C4-2B (cell line): ENCODE data around the gene RAPGEF4.

Experiments
- CTCF ChIP-seq: fragments of 450-650 bp; conservative IDR thresholded peaks from 2 replicates; pipeline ENCODE4 v1.5.1; 2017; ENCODE audit warnings: mild to moderate bottlenecking
- ZFX ChIP-seq: fragments of 450-650 bp; IDR thresholded peaks from 2 replicates; pipeline ENCODE4 v1.6.1; 2017

DNA sequence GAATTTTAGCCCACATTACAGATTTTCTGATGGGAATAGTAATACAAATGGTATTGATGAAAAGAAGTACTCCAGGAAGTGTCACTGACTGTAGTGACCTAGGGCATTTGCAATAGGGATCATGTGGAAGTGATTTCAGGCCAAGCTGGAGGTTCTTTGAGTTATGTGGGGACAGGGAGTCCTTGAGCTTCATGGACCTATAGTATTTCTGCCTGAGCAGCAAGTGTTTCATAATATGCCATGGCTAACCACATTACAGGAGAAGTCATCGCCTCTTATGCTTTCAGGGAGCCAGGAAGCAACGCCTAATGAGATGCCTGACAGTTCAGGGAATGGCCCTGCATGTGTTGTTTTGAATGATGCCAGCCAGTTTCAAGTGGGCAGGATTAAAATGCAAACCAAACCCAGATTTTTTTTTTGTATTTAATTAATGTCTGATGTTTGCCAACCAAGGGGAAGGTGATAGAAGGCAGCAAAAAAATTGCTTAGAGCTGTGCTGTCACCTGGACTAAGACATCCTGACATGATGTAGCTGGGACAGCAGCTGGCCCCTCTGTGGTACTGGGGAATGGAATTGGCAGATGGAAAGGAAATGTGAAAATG, 109.5 kb downstream of the RAPGEF4 start:
- no peak for TF ChIP-seq CTCF
- TF ChIP-seq ZFX: no peak
